Stimulated activated CD8-positive, alpha-beta memory T cell treated with anti-CD3 and anti-CD28 coated beads, Interleukin-15, amount 100 ng/mL, for 1 hour (primary cell): ENCODE data around the gene FSTL5.

Experiments used
- DNase-seq: peaks from one replicate; pipeline ENCODE4 v3.0.0-alpha.2; 2020; ENCODE audit warnings: low read depth

The FSTL5 gene

GRCh38 chr4:161336016-161336530 lies 827.7 kb downstream of the FSTL5 start:
- no peak for DNase-seq
